Glutamatergic neuron (in vitro differentiated cells): ENCODE results near the gene FARS2. TPM values are rescaled to one million over a fixed set of nuclear protein-coding genes. Genes with fewer than 3 reads are reported as not detected.

ENCODE experiments used
- DNase-seq: peaks from one replicate; pipeline ENCODE4 v3.0.0; 2022
- H3K27ac Mint-ChIP-seq: one replicate; pipeline ENCODE4 v1.8.0; 2020; ENCODE audit warnings: mild to moderate bottlenecking, mixed read lengths, inconsistent platforms; ENCODE audit not compliant: unreplicated experiment
- H3K27me3 Mint-ChIP-seq: one replicate; pipeline ENCODE4 v1.8.0; 2020; ENCODE audit warnings: mild to moderate bottlenecking, moderate library complexity, mixed read lengths, inconsistent platforms; ENCODE audit not compliant: unreplicated experiment
- H3K36me3 Mint-ChIP-seq: one replicate; pipeline ENCODE4 v1.8.0; 2020; ENCODE audit warnings: mild to moderate bottlenecking, mixed read lengths, inconsistent platforms; ENCODE audit not compliant: unreplicated experiment
- H3K4me1 Mint-ChIP-seq: one replicate; pipeline ENCODE4 v1.8.0; 2020; ENCODE audit warnings: mild to moderate bottlenecking, low read depth, mixed read lengths, inconsistent platforms; ENCODE audit not compliant: unreplicated experiment
- H3K4me3 Mint-ChIP-seq: one replicate; pipeline ENCODE4 v1.8.0; 2020; ENCODE audit warnings: mild to moderate bottlenecking, mixed read lengths, inconsistent platforms; ENCODE audit not compliant: unreplicated experiment
- H3K9me3 Mint-ChIP-seq: one replicate; pipeline ENCODE4 v1.8.0; 2020; ENCODE audit warnings: mild to moderate bottlenecking, moderate library complexity, mixed read lengths, inconsistent platforms; ENCODE audit not compliant: unreplicated experiment
- total RNA-seq: library from RNA; stranded (reverse); fragmentation: NEBNext Ultra II Directional; extraction: Animal tissue kit (Norgen Biotek cat#: 25700); gene quantifications from one replicate; pipeline ENCODE4 v1.2.1, GENCODE V29; 2021; ENCODE audit not compliant: unreplicated experiment
- TF ChIP-seq, protein P1 (sequence below): fragments of 200-600 bp; sonication (generic); IDR thresholded peaks from one replicate; pipeline ENCODE4 v1.5.0; 2021; ENCODE audit not compliant: partially characterized antibody, unreplicated experiment

Gene FARS2
- total RNA-seq, 1 donor from 2014 or later = 14.2 TPM

DNA sequence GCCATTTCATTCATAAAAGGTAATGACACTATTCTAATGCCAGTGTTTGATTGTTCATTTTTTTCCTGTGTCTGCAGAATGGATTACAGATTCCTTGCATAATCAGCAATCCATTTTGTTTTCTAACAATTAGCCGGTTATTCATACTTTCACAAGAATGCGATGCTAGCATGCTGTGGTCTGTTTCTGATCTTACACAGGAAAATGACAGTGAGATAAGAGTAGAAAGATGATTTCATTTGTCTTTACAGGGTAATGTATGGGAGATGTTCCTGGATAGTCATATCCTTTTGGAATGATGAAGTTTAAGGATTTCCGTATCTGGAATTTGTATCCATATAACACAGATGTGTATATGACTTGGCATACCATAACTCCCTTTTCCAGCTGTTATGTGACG, 207.3 kb downstream of the FARS2 start:
- H3K4me3 Mint-ChIP-seq = no peak overlapping the region
- no peak for DNase-seq
- H3K36me3 Mint-ChIP-seq = no peaks in the 10 kb centered on the region
- H3K27me3 Mint-ChIP-seq = peaks cover 1% of the 10 kb centered on the region
- H3K27ac Mint-ChIP-seq = no peak overlapping the region
- peaks cover 7% of the 10 kb centered on the region for H3K9me3 Mint-ChIP-seq
- H3K4me1 Mint-ChIP-seq = peaks cover 24% of the 10 kb centered on the region
- TF ChIP-seq, protein P1, sequence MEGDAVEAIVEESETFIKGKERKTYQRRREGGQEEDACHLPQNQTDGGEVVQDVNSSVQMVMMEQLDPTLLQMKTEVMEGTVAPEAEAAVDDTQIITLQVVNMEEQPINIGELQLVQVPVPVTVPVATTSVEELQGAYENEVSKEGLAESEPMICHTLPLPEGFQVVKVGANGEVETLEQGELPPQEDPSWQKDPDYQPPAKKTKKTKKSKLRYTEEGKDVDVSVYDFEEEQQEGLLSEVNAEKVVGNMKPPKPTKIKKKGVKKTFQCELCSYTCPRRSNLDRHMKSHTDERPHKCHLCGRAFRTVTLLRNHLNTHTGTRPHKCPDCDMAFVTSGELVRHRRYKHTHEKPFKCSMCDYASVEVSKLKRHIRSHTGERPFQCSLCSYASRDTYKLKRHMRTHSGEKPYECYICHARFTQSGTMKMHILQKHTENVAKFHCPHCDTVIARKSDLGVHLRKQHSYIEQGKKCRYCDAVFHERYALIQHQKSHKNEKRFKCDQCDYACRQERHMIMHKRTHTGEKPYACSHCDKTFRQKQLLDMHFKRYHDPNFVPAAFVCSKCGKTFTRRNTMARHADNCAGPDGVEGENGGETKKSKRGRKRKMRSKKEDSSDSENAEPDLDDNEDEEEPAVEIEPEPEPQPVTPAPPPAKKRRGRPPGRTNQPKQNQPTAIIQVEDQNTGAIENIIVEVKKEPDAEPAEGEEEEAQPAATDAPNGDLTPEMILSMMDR = no peak

DNA sequence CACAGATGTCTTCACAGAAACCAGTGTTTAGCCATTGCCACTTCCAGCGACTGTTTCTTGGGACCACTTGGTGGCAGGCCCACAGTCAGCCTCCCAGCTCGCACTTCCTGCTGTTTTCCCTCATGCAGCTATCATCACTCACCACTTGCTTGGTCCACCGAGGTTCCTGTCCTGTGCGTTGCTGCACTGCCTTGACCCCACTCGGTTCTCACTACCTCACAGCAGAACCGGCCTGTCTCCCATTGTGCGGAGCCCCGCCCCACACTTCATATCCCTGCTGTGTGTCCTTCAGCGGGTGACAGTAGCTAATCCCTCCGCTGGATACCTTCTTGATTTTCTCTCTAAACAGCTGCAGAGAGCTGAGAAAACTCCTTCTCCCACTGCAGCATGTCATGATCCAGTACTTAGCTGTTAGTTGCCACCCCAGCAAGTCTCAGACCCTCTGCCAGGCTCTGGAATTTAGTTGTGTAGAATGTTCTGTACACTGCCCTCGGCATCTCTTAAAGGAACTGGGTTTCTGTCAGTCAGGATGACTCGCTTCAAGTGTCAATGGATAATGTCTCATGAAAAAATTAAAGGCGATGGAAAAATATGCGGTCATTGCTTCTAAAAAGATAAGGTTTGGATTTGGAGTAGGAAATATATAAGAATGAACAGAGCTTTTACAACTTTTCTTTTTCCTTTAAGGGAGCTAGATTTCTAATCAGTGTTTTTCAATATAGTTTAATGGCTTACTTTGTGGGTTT, 208.0 kb downstream of the FARS2 start:
- no peak for DNase-seq
- TF ChIP-seq, protein P1 = no peak
- peaks cover 23% of the 10 kb centered on the region for H3K4me1 Mint-ChIP-seq
- H3K4me3 Mint-ChIP-seq = no peak overlapping the region
- H3K36me3 Mint-ChIP-seq = no peaks in the 10 kb centered on the region
- H3K9me3 Mint-ChIP-seq = peaks cover 4% of the 10 kb centered on the region
- peaks cover 2% of the 10 kb centered on the region for H3K27me3 Mint-ChIP-seq
- H3K27ac Mint-ChIP-seq = no peak overlapping the region

DNA sequence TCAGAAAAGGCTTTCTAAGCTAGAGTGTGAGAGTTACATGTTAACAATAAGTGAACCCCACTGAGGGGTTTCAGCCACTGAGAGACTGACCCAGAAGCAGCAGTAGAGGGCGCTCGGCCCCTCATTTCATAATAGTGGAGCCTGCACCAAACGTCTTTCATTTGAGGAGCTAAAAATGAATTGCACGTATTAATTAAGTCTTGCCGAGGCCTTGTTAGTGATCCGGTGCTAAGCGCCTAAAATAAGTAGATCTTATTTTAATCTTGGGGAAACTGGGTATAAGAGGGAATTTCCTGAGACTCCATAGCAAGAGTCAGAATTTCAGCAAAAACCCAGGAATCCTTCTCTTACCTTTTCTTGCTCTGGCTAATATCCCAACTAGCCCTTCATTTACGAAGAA, 209.7 kb downstream of the FARS2 start:
- peak; percentile 82 for DNase-seq
- Mint-ChIP-seq H3K4me1 (peaks cover 13% of the 10 kb centered on the region), H3K4me3 (no peak overlapping the region), H3K27me3 (peaks cover 2% of the 10 kb centered on the region), H3K27ac (no peak overlapping the region), H3K9me3 (peaks cover 1% of the 10 kb centered on the region), H3K36me3 (peaks cover 4% of the 10 kb centered on the region)
- TF ChIP-seq, protein P1 = peak; percentile 73

DNA sequence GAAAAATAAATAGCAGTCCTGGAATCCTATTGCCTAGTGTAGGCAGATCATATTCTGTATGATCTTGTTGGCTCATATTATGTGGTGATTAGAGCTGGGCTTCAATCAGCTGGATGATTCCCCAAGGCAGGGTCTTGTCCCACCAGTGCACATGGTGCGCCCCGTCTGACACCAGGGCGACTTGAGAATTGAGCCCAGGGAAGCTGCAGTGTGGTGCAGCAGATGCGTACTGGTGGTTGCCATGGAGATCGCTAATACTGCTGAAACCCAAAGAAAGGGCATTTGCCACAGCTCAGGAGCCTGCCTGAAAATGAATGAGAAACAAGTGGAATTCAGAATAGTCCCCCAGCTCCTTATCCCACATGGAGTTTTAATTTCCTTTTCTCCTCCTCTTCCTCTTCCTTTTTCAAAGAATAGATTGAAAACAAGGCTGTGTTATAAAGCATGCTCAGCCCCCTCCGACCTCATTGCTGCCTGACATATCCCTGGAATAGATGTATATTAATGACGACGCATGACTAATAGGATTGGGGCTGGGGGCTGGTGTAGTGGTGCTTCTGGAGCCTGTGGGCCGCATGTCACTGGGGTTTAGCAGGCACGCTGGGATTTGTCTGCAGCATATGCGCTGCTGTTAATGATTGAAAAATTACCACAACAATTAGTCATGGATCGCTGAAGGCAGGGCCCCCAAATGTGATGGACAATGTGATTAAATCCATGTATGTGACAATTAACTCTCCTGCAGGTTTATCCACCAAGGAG, 210.5 kb downstream of the FARS2 start:
- Mint-ChIP-seq H3K27ac (no peak overlapping the region), H3K4me3 (no peak overlapping the region), H3K4me1 (peaks cover 10% of the 10 kb centered on the region), H3K9me3 (peaks cover 1% of the 10 kb centered on the region), H3K27me3 (peaks cover 2% of the 10 kb centered on the region), H3K36me3 (peaks cover 4% of the 10 kb centered on the region)
- peak; percentile 83 for DNase-seq
- TF ChIP-seq, protein P1 = no peak

DNA sequence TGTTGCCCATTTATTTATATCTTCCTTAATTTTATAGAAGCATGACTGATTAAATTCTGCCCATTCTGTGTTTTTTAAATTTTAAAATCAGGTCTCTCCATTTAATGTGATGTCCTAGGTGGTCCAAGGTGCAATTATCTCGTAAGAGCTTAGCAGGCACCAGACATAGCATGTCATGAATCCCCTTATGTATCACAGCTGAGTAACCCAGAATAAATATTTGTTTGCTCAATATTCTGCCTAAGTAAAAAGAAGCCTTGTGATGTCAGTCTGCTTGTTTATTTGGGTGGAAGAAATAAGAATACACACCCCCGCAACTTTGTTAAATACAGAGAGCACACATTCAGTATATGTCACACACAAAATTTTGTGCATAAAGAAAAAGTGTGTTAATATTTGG, 211.3 kb downstream of the FARS2 start:
- TF ChIP-seq, protein P1 = no peak
- DNase-seq = no peak
- Mint-ChIP-seq H3K27me3 (peaks cover 2% of the 10 kb centered on the region), H3K4me1 (peaks cover 10% of the 10 kb centered on the region), H3K27ac (no peak overlapping the region), H3K36me3 (peaks cover 4% of the 10 kb centered on the region), H3K4me3 (no peak overlapping the region), H3K9me3 (peaks cover 1% of the 10 kb centered on the region)
